GM21367 (cell line): Measurements from ENCODE around the gene C1QTNF3.
"Not testable (repeated sequence)": the region's sequence is repeated elsewhere in the genome, so short reads cannot be mapped to it uniquely, and the experiment has no call there.

Source experiments
- ATAC-seq: cut with Tn5 transposase; IDR thresholded peaks from one replicate; pipeline ENCODE4 v1.9.1; 2021; ENCODE audit not compliant: unreplicated experiment

C1QTNF3 gene, protein sequence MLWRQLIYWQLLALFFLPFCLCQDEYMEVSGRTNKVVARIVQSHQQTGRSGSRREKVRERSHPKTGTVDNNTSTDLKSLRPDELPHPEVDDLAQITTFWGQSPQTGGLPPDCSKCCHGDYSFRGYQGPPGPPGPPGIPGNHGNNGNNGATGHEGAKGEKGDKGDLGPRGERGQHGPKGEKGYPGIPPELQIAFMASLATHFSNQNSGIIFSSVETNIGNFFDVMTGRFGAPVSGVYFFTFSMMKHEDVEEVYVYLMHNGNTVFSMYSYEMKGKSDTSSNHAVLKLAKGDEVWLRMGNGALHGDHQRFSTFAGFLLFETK

DNA sequence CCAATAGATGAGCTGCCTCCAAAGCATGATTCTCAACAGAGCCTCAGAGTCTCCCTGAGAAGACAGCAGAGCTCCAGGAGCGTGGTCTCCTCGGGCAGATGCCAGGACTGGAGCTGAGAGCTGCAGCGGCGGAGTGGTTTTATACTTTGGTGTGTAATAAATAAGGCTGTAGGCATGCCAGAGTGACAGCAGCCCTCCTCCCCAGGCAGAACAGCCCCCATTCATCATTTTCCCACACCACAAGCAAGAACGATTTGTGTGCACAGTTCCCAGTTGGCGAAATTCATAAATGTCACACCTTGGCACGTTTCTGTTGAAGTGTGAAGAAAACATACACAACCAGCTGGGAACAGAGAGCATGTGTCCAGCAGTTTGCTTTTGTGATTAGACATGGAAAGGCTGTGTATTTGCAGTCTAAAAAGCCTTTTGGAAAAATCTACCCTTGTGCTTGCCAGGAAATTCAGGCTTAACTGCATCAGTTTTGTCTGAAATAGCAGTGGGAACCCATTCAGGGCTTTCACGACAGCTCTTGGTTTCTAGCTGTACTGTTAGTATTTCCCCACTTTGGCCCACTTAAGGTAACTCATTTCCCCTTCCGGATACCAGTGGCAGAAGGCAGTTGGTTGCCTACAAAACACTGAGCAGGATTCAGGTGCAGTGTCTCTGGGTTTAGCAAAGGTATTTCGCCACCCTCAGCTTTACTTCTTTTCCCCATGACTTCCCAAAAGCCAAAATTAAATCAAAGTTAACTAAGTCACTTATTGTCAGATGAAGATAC, at the start of gene C1QTNF3:
Gene C1QTNF3 (minus strand): TSS at position 115 of the 778 bp plus-strand sequence. CDS start 88 bp downstream, at position 27.
- no peak for ATAC-seq

DNA sequence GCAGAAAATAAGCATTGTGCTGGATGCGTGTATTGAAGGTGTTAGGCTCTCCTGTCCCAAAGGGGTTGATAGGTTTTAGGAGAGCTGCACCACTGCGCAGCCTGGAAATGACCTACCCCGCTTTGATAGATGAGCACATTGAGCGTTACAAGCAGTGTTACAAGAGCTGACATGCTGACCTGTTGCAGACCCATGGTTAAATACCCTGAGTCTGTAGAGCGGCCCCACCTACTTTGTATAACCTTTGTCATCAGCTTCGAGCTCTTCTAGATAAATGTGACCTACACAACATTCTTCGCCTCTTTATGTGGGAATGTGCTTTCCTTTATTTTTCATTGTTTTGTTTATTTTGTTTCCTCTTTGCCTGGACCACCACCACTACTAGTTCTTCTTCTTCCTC, 48.0 kb upstream of the C1QTNF3 start:
- not testable (repeated sequence) for ATAC-seq

GRCh38 chr5:34089802-34090201, 46.8 kb upstream of the C1QTNF3 start:
- ATAC-seq, result not testable (repeated sequence)

- ATAC-seq, result not testable (repeated sequence)
These were observed 44.7 kb upstream of the C1QTNF3 start for GRCh38 chr5:34087728-34088127.

- ATAC-seq, result not testable (repeated sequence)
These were observed 40.9 kb upstream of the C1QTNF3 start for GRCh38 chr5:34083898-34084297.

DNA sequence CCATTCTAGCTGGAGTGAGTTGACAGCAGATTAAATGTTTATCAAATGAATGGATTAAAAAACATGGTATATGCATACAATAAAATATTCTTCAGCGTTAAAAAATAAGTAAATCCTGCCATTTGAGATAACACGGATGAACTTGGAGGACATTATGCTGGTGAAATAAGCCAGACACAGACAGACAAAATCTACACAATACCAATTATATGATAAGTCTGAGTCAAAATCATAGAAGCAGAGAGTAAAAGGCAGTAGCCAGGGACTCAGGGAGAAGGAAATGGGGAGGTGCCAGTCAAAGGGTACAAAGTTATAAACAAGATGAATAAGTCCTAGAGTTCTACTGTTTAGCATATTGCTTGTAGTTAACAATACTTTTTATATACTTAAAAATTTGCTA, 36.5 kb upstream of the C1QTNF3 start:
- not testable (repeated sequence) for ATAC-seq

- ATAC-seq, result not testable (repeated sequence)
These were observed 34.6 kb upstream of the C1QTNF3 start for GRCh38 chr5:34077636-34078035.

DNA sequence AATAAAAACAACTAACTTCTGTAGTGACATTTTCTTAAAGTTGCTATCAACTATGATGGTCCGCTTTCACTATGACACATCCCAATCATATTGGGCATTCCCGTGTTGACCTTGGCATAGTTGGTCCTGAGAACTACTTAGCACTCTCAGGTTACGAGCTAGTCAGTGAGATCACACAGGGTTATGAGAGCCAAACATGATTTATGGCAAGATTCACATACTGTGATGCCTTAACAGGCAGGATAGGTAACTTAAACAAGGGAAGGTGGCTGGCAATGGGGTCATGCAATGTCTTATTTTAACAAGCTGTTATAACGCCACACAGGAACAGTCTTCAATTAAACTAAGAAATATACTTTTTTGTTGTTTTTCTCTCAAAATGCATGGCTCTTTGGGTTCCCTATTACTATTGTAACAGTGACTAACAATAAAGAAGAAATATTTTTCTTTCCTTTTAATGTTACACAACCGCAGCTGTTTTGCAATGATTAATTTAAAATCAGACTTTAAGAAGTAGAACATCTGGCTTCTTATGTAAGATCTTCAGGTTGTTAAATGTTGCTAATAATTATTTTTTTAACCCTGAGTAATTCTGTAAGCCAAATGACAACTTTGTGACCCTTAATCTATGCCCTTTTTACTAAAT, 33.8 kb upstream of the C1QTNF3 start:
- not testable (repeated sequence) for ATAC-seq

DNA sequence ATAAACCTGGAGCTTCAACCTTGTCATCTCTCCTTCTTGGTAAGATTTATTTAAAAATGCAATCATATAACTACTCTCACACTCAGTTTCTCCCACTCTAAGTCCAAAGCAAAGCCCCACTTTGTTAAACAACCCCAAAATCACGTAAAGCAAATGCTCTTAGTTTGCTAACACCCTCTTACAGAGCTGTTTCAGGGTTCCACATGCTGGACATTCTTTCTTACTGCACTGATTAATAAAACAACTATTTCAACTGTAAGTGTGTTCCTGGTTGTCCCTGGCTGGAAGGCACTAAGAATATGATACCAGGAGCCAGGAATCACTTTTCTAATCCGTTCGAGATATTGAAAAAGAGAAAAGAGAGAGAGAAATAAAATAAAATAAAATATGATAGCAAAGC, 31.5 kb upstream of the C1QTNF3 start:
- ATAC-seq, result not testable (repeated sequence)

GRCh38 chr5:34074071-34074470, 31.1 kb upstream of the C1QTNF3 start:
- ATAC-seq, result not testable (repeated sequence)

DNA sequence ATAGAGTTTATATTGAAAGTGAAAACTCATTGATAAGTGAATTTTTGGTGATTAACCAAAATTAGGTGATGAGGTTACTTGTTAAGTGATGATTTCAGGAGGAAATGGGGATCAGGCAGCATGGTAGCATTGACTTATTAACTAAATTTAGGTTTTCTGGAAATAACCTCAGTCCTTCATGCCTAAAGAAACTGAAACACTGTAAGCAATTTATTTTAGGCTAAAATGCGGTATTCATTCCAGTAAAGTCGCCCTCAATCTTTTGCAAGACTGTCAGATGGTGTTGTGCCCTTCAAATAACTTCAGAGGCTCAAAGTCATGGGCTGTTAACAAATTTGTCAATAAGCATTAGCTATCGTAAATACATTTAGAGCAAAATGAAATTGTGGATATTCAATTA, 27.6 kb upstream of the C1QTNF3 start:
- ATAC-seq, result not testable (repeated sequence)

- ATAC-seq, result no peak
These were observed 21.6 kb upstream of the C1QTNF3 start for GRCh38 chr5:34064656-34065055.

DNA sequence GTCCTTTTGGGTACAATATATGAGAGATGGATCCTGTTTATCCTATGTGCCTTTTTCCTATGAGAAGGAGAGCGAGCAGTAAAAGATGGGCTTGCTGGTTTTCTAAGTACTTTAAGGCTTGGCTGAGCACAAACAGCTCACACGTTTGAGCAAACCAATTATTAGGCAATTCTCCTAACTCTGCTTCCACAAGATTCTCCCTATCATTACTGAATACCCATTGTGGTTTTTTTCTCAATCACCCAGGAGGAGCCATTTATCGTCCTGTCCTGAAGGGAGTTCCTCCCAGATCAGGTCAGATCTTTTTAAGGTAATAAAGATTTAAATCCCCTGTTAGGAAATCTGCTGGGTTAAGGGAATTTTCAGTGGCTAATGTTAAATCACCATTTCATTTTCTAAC, 19.4 kb upstream of the C1QTNF3 start:
- ATAC-seq, result no peak

GRCh38 chr5:34061993-34062392, 19.0 kb upstream of the C1QTNF3 start:
- no peak for ATAC-seq

GRCh38 chr5:34059977-34060376, 17.0 kb upstream of the C1QTNF3 start:
- no peak for ATAC-seq

DNA sequence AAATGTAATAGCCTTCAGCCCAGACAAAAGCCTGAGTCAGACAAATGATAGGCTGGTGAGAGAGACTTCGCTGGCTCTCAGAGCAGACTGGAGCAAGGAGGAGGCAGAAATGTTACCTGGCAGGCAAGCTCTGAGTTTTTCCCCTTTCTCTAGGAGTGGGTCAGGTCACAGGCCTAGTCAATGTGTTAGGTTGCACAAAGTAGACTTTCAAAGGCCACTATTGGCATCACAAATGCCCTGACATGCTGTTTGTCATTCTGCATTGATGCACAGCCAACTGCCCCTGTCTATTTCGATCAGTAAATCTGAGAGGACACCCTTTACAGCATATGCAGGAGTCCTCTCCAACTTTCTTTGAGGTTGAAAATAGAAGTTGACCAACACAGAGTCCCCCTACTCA, 15.5 kb upstream of the C1QTNF3 start:
- ATAC-seq, result no peak

GRCh38 chr5:34057569-34057968, 14.6 kb upstream of the C1QTNF3 start:
- no peak for ATAC-seq

GRCh38 chr5:34057118-34057517, 14.1 kb upstream of the C1QTNF3 start:
- no peak for ATAC-seq

GRCh38 chr5:34055667-34056066, 12.7 kb upstream of the C1QTNF3 start:
- no peak for ATAC-seq

GRCh38 chr5:34054400-34054729, 11.4 kb upstream of the C1QTNF3 start:
- ATAC-seq, result no peak

GRCh38 chr5:34053571-34054399, 10.8 kb upstream of the C1QTNF3 start:
- ATAC-seq, result no peak
